HepG2 (cell line): Measurements from ENCODE around the gene MIEF2. TPM values are rescaled to one million over a fixed set of nuclear protein-coding genes. Genes with fewer than 3 reads are reported as not detected.

Experiments used
- AHR ChIP-seq: IDR thresholded peaks from 2 replicates; pipeline ENCODE4 v1.6.1; 2018; ENCODE audit warnings: missing genetic modification reagents, missing compliant biosample characterization
- CBFB ChIP-seq: sonication (generic); formaldehyde crosslinking; IDR thresholded peaks from 2 replicates; pipeline ENCODE4 v1.4.0; 2020; ENCODE audit warnings: missing genetic modification reagents
- CEBPG ChIP-seq: IDR thresholded peaks from 2 replicates; pipeline ENCODE4 v1.6.1; 2016
- CENPT ChIP-seq: sonication (generic); formaldehyde crosslinking; IDR thresholded peaks from 2 replicates; pipeline ENCODE4 v1.8.0; 2022; ENCODE audit warnings: low read depth, mild to moderate bottlenecking, moderate library complexity, missing genetic modification reagents
- CHCHD3 ChIP-seq: sonication (generic); formaldehyde crosslinking; IDR thresholded peaks from 2 replicates; pipeline ENCODE4 v1.8.0; 2022; ENCODE audit warnings: mild to moderate bottlenecking, missing genetic modification reagents, moderate library complexity
- FOXA1 ChIP-seq, 2 experiments: fragments of 450-650 bp in 1 of 2; sonication (generic) in 1 of 2; formaldehyde crosslinking in 1 of 2; IDR thresholded peaks; 2 replicates each; pipeline versions ENCODE4 v1.4.0 to v1.6.1; 2016 to 2020; ENCODE audit warnings: missing genetic modification reagents in 1 of 2
- HES4 ChIP-seq: sonication (generic); formaldehyde crosslinking; IDR thresholded peaks from 2 replicates; pipeline ENCODE4 v1.9.0; 2021; ENCODE audit warnings: mild to moderate bottlenecking, missing genetic modification reagents, borderline replicate concordance
- KDM6A ChIP-seq: IDR thresholded peaks from 2 replicates; pipeline ENCODE4 v1.6.1; 2016; ENCODE audit warnings: low read depth
- KMT2A ChIP-seq: sonication (generic); formaldehyde crosslinking; IDR thresholded peaks from 2 replicates; pipeline ENCODE4 v1.4.0; 2020; ENCODE audit warnings: missing genetic modification reagents
- NPAS2 ChIP-seq: sonication (generic); formaldehyde crosslinking; IDR thresholded peaks from 2 replicates; pipeline ENCODE4 v1.8.0; 2022; ENCODE audit warnings: mild to moderate bottlenecking, missing genetic modification reagents, borderline replicate concordance
- PAX8 ChIP-seq: sonication (generic); formaldehyde crosslinking; IDR thresholded peaks from 2 replicates; pipeline ENCODE4 v1.8.0; 2022; ENCODE audit warnings: mild to moderate bottlenecking, missing genetic modification reagents, borderline replicate concordance
- SRY ChIP-seq: sonication (generic); formaldehyde crosslinking; IDR thresholded peaks from 2 replicates; pipeline ENCODE4 v1.8.0; 2022; ENCODE audit warnings: mild to moderate bottlenecking, missing genetic modification reagents
- TARDBP ChIP-seq: sonication (generic); formaldehyde crosslinking; IDR thresholded peaks from 2 replicates; pipeline ENCODE4 v1.8.0; 2022; ENCODE audit warnings: mild to moderate bottlenecking, missing genetic modification reagents
- TBP ChIP-seq: sonication (generic); formaldehyde crosslinking; IDR thresholded peaks from 2 replicates; pipeline ENCODE4 v1.5.0; 2020; ENCODE audit warnings: missing genetic modification reagents
- ZNF235 ChIP-seq: sonication (generic); formaldehyde crosslinking; IDR thresholded peaks from 2 replicates; pipeline ENCODE4 v1.8.1; 2023; ENCODE audit warnings: mild to moderate bottlenecking, missing genetic modification reagents, borderline replicate concordance
- ZNF432 ChIP-seq: sonication (generic); formaldehyde crosslinking; IDR thresholded peaks from 2 replicates; pipeline ENCODE4 v1.5.0; 2020; ENCODE audit warnings: missing genetic modification reagents, mild to moderate bottlenecking, borderline replicate concordance
- ZNF510 ChIP-seq: sonication (generic); formaldehyde crosslinking; IDR thresholded peaks from 2 replicates; pipeline ENCODE4 v1.4.0; 2020; ENCODE audit warnings: low read depth, mild to moderate bottlenecking, missing genetic modification reagents
- polyA plus RNA-seq, 8 experiments: library from polyadenylated mRNA; depleted of rRNA in 3 of 8; stranded (reverse) in 7 of 8; unstranded in 1 of 8; fragments of >200 nt; fragmentation: Illumina TruSeq in 4 of 8; extraction: Trizol in 4 of 8; gene quantifications; 2 replicates each; pipeline versions ENCODE4 v1.2.1 to v1.2.3, GENCODE V29; 2011 to 2016; ENCODE audit warnings: low read depth in 4 of 8, missing spikeins in 1 of 8, mixed read lengths in 1 of 8; ENCODE audit not compliant: insufficient read depth in 1 of 8
- total RNA-seq, 5 experiments: library from RNA; depleted of rRNA; stranded (reverse); fragments of >200 nt; fragmentation: Illumina TruSeq; extraction: Trizol; gene quantifications; 2 replicates each; pipeline ENCODE4 v1.2.3, GENCODE V29; 2016; ENCODE audit warnings: low read depth in 1 of 5
- TF ChIP-seq, protein P1 (sequence below): sonication (generic); formaldehyde crosslinking; IDR thresholded peaks from 2 replicates; pipeline ENCODE4 v1.4.0; 2020; ENCODE audit warnings: missing genetic modification reagents, borderline replicate concordance
- TF ChIP-seq, protein P2 (sequence below): IDR thresholded peaks from 2 replicates; pipeline ENCODE4 v1.6.1; 2016; ENCODE audit warnings: mild to moderate bottlenecking
- TF ChIP-seq, protein P3 (sequence below): sonication (generic); formaldehyde crosslinking; IDR thresholded peaks from 2 replicates; pipeline ENCODE4 v1.5.0; 2020; ENCODE audit warnings: mild to moderate bottlenecking, missing genetic modification reagents
- TF ChIP-seq, protein P4 (sequence below): sonication (generic); formaldehyde crosslinking; IDR thresholded peaks from 2 replicates; pipeline ENCODE4 v1.5.0; 2020; ENCODE audit warnings: missing genetic modification reagents, mild to moderate bottlenecking, borderline replicate concordance
- TF ChIP-seq, protein P5 (sequence below): IDR thresholded peaks from 2 replicates; pipeline ENCODE4 v1.6.1; 2012; ENCODE audit warnings: inconsistent platforms

MIEF2 gene
- total and polyA plus RNA-seq, 2 of the 13 experiments (the other 11 are each of a cell fraction or from before 2014, with no cell fraction given), result 6.0 to 8.0 TPM

DNA sequence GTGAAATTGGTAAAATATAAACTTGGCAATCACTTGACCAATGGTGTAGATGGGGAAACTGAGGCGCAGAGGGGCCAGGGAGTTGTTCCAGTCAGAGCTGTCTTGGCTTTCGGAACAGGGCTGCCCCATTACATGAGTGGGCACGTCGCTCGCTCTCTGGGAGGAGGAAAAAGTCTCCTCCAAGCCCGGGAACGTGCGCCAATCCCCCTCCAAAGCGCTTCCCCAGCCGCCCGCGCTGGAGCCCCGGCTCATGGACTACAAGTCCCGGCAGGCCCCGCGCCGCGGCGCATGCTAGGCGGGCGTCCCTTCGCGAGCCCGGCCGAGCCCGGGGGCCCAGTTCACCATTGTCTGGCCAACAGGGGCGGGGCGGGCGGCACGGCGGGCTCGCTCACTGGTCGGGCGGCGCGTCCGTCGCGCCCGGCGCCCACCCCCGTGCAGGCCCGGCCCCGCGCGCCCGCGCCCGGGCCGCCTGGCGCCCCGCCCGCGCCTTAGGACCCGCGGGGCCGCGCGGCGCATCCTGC lies 35.3 kb upstream of the MIEF2 start, which contains the start of gene LLGL1 (continued):
- TF ChIP-seq, protein P1, sequence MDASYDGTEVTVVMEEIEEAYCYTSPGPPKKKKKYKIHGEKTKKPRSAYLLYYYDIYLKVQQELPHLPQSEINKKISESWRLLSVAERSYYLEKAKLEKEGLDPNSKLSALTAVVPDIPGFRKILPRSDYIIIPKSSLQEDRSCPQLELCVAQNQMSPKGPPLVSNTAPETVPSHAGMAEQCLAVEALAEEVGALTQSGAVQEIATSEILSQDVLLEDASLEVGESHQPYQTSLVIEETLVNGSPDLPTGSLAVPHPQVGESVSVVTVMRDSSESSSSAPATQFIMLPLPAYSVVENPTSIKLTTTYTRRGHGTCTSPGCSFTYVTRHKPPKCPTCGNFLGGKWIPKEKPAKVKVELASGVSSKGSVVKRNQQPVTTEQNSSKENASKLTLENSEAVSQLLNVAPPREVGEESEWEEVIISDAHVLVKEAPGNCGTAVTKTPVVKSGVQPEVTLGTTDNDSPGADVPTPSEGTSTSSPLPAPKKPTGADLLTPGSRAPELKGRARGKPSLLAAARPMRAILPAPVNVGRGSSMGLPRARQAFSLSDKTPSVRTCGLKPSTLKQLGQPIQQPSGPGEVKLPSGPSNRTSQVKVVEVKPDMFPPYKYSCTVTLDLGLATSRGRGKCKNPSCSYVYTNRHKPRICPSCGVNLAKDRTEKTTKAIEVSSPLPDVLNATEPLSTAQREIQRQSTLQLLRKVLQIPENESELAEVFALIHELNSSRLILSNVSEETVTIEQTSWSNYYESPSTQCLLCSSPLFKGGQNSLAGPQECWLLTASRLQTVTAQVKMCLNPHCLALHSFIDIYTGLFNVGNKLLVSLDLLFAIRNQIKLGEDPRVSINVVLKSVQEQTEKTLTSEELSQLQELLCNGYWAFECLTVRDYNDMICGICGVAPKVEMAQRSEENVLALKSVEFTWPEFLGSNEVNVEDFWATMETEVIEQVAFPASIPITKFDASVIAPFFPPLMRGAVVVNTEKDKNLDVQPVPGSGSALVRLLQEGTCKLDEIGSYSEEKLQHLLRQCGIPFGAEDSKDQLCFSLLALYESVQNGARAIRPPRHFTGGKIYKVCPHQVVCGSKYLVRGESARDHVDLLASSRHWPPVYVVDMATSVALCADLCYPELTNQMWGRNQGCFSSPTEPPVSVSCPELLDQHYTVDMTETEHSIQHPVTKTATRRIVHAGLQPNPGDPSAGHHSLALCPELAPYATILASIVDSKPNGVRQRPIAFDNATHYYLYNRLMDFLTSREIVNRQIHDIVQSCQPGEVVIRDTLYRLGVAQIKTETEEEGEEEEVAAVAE (CRISPR knock-in tag), result no peak
- TF ChIP-seq CHCHD3, result no peak
- TF ChIP-seq FOXA1 (IDR thresholded peaks at IDR 0.05), result no peak
- TF ChIP-seq FOXA1 (CRISPR knock-in tag; IDR thresholded peaks at IDR 0.05), result no peak
- no peak for TF ChIP-seq ZNF510
- 0 out of 2 replicates have a peak, but pooled peaks have one; percentile 54 for TF ChIP-seq CBFB
- TF ChIP-seq TARDBP (CRISPR knock-in tag), result no peak
- TF ChIP-seq NPAS2 (CRISPR knock-in tag), result no peak
- no peak for TF ChIP-seq KDM6A (CRISPR knock-in tag)
- TF ChIP-seq CEBPG (CRISPR knock-in tag), result no peak
- no peak for TF ChIP-seq AHR (CRISPR knock-in tag)
- TF ChIP-seq HES4 (CRISPR knock-in tag), result no peak
- no peak for TF ChIP-seq SRY (CRISPR knock-in tag)
- TF ChIP-seq, protein P2, sequence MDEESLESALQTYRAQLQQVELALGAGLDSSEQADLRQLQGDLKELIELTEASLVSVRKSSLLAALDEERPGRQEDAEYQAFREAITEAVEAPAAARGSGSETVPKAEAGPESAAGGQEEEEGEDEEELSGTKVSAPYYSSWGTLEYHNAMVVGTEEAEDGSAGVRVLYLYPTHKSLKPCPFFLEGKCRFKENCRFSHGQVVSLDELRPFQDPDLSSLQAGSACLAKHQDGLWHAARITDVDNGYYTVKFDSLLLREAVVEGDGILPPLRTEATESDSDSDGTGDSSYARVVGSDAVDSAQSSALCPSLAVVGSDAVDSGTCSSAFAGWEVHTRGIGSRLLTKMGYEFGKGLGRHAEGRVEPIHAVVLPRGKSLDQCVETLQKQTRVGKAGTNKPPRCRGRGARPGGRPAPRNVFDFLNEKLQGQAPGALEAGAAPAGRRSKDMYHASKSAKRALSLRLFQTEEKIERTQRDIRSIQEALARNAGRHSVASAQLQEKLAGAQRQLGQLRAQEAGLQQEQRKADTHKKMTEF (CRISPR knock-in tag), result no peak; the same call in 1 of the 2 replicates
- TF ChIP-seq, protein P3, sequence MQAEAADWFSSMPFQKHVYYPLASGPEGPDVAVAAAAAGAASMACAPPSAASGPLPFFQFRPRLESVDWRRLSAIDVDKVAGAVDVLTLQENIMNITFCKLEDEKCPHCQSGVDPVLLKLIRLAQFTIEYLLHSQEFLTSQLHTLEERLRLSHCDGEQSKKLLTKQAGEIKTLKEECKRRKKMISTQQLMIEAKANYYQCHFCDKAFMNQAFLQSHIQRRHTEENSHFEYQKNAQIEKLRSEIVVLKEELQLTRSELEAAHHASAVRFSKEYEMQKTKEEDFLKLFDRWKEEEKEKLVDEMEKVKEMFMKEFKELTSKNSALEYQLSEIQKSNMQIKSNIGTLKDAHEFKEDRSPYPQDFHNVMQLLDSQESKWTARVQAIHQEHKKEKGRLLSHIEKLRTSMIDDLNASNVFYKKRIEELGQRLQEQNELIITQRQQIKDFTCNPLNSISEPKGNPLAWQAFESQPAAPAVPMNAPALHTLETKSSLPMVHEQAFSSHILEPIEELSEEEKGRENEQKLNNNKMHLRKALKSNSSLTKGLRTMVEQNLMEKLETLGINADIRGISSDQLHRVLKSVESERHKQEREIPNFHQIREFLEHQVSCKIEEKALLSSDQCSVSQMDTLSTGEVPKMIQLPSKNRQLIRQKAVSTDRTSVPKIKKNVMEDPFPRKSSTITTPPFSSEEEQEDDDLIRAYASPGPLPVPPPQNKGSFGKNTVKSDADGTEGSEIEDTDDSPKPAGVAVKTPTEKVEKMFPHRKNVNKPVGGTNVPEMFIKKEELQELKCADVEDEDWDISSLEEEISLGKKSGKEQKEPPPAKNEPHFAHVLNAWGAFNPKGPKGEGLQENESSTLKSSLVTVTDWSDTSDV, result no peak
- TF ChIP-seq, protein P4, sequence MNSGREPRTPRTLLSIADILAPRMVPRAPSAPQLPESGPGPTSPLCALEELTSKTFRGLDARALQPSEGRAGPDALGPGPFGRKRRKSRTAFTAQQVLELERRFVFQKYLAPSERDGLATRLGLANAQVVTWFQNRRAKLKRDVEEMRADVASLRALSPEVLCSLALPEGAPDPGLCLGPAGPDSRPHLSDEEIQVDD, result no peak
- TF ChIP-seq, protein P5, sequence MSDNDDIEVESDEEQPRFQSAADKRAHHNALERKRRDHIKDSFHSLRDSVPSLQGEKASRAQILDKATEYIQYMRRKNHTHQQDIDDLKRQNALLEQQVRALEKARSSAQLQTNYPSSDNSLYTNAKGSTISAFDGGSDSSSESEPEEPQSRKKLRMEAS, result peak; percentile 48; the same call in 1 of the 2 replicates
- TF ChIP-seq ZNF432 (CRISPR knock-in tag), result no peak
- TF ChIP-seq ZNF235, result no peak
- no peak for TF ChIP-seq CENPT (CRISPR knock-in tag)
- TF ChIP-seq KMT2A (CRISPR knock-in tag), result no peak
- TF ChIP-seq TBP (CRISPR knock-in tag), result no peak
- TF ChIP-seq PAX8 (CRISPR knock-in tag), result no peak
